Fibroblast of lung (primary cell): ENCODE data around the gene DDAH2. TPM values are rescaled to one million over a fixed set of nuclear protein-coding genes. Genes with fewer than 3 reads are reported as not detected.

Experiments used
- DNase-seq, 2 donors: peaks; one replicate each; pipeline versions ENCODE4 v3.0.0 to v3.0.0-alpha.2; 2010; ENCODE audit warnings: low read depth in 2 of 2
- H2AFZ ChIP-seq: 2 replicates; pipeline ENCODE4 v1.5.1; 2012; ENCODE audit warnings: low read length, control low read depth, inconsistent platforms
- H3K27ac ChIP-seq: 2 replicates; pipeline ENCODE4 v1.5.1; 2011; ENCODE audit warnings: low read length, control low read depth; ENCODE audit not compliant: insufficient read depth
- H3K27me3 ChIP-seq: 2 replicates; pipeline ENCODE4 v1.5.1; 2011; ENCODE audit warnings: mild to moderate bottlenecking, low read length; ENCODE audit not compliant: control insufficient read depth, insufficient read depth
- H3K36me3 ChIP-seq: 2 replicates; pipeline ENCODE4 v1.5.1; 2011; ENCODE audit warnings: low read length; ENCODE audit not compliant: control insufficient read depth, insufficient read depth
- H3K4me1 ChIP-seq: 2 replicates; pipeline ENCODE4 v1.5.1; 2011; ENCODE audit warnings: low read length; ENCODE audit not compliant: control insufficient read depth, insufficient read depth; ENCODE audit errors: extremely low read depth
- H3K4me2 ChIP-seq: 2 replicates; pipeline ENCODE4 v1.5.1; 2011; ENCODE audit warnings: low read length, control low read depth; ENCODE audit not compliant: insufficient read depth; ENCODE audit errors: extremely low read depth
- H3K4me3 ChIP-seq, 4 experiments: fragments of 200-600 bp in 1 of 4; sonication (generic) in 1 of 4; replicated peaks in 1 of 4; 2 replicates each; pipeline ENCODE4 v1.5.1; 2011 to 2016; ENCODE audit warnings: low read length in 4 of 4, low read depth in 3 of 4, mild to moderate bottlenecking in 3 of 4, control low read depth in 2 of 4, inconsistent platforms in 1 of 4, mixed read lengths in 1 of 4; ENCODE audit not compliant: insufficient read depth in 1 of 4; ENCODE audit errors: control extremely low read depth in 1 of 4
- H3K79me2 ChIP-seq: 2 replicates; pipeline ENCODE4 v1.5.1; 2012; ENCODE audit warnings: mild to moderate bottlenecking, low read length, inconsistent platforms; ENCODE audit not compliant: control insufficient read depth, insufficient read depth
- H3K9ac ChIP-seq: 2 replicates; pipeline ENCODE4 v1.5.1; 2011; ENCODE audit warnings: mild to moderate bottlenecking, low read length, control low read depth; ENCODE audit not compliant: insufficient read depth
- H3K9me3 ChIP-seq: 2 replicates; pipeline ENCODE4 v1.5.1; 2012; ENCODE audit warnings: low read depth, low read length; ENCODE audit not compliant: control insufficient read depth, insufficient read depth
- H4K20me1 ChIP-seq: 2 replicates; pipeline ENCODE4 v1.5.1; 2011; ENCODE audit warnings: low read length; ENCODE audit not compliant: control insufficient read depth, insufficient read depth; ENCODE audit errors: extremely low read depth
- EZH2 ChIP-seq: IDR thresholded peaks from 2 replicates; pipeline ENCODE4 v1.5.1; 2012; ENCODE audit warnings: low read length, control low read depth, mild to moderate bottlenecking; ENCODE audit errors: missing control alignments
- polyA plus RNA-seq, 2 donors: library from polyadenylated mRNA; depleted of rRNA in 1 of 2; stranded (reverse) in 1 of 2; unstranded in 1 of 2; fragments of >200 nt; gene quantifications; 2 replicates each; pipeline ENCODE4 v1.2.1, GENCODE V29; 2011 to 2012; ENCODE audit warnings: missing spikeins in 1 of 2
- total RNA-seq: library from RNA; depleted of rRNA; stranded (reverse); fragments of >200 nt; gene quantifications from 2 replicates; pipeline ENCODE4 v1.2.1, GENCODE V29; 2014
- TF ChIP-seq, protein P1 (sequence below), 2 donors: IDR thresholded peaks in 1 of 2; conservative IDR thresholded peaks in 1 of 2; 1 replicate in 1 of 2; 2 replicates in 1 of 2; pipeline ENCODE4 v1.5.1; 2011 to 2012; ENCODE audit warnings: low read length in 2 of 2, control low read depth in 1 of 2, inconsistent platforms in 1 of 2, low read depth in 1 of 2, mild to moderate bottlenecking in 1 of 2

DDAH2 gene
- total and polyA plus RNA-seq, 2 donors (not counting 1 experiment from before 2014, with no cell fraction given) = 42.5 to 119 TPM

- Histone ChIP-seq H3K36me3 (peaks cover under 1% of the 10 kb centered on the region), H3K9me3 (no peaks in the 10 kb centered on the region), H3K27me3 (no peaks in the 10 kb centered on the region), H3K4me2 (peak within 1 kb of the TSS; percentile 97), H3K4me1 (peaks cover 12% of the 10 kb centered on the region), H2AFZ (peak within 1 kb of the TSS; percentile 78), H3K79me2 (no peaks in the 10 kb centered on the region), H3K9ac (peak within 1 kb of the TSS; percentile 71), H4K20me1 (no peaks in the 10 kb centered on the region), H3K27ac (peak within 1 kb of the TSS; percentile 80), H3K4me3 (peak within 1 kb of the TSS; percentile 43 to 58 (median 57))
- DNase-seq = peak; percentile 85 to 96
- TF ChIP-seq EZH2 = no peak
- TF ChIP-seq, protein P1, sequence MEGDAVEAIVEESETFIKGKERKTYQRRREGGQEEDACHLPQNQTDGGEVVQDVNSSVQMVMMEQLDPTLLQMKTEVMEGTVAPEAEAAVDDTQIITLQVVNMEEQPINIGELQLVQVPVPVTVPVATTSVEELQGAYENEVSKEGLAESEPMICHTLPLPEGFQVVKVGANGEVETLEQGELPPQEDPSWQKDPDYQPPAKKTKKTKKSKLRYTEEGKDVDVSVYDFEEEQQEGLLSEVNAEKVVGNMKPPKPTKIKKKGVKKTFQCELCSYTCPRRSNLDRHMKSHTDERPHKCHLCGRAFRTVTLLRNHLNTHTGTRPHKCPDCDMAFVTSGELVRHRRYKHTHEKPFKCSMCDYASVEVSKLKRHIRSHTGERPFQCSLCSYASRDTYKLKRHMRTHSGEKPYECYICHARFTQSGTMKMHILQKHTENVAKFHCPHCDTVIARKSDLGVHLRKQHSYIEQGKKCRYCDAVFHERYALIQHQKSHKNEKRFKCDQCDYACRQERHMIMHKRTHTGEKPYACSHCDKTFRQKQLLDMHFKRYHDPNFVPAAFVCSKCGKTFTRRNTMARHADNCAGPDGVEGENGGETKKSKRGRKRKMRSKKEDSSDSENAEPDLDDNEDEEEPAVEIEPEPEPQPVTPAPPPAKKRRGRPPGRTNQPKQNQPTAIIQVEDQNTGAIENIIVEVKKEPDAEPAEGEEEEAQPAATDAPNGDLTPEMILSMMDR (conservative IDR thresholded peaks at IDR 0.05 in 1 of 2, IDR thresholded peaks at IDR 0.05 in 1 of 2; ENCODE audit: low read depth in 1 of 2, low read length in 2 of 2) = peak; percentile 61 to 76
Observed at GRCh38 chr6:31680226-31681134, 48.6 kb downstream of the DDAH2 start, which contains the start of gene LY6G5C. Gene LY6G5C (minus strand): TSS chr6:31681067. CDS start chr6:31680373, 694 bp downstream.

GRCh38 chr6:31677955-31678354 lies 51.1 kb downstream of the DDAH2 start:
- Histone ChIP-seq H3K4me1 (peaks cover 9% of the 10 kb centered on the region), H4K20me1 (no peaks in the 10 kb centered on the region), H3K9ac (no peak overlapping the region), H3K9me3 (no peaks in the 10 kb centered on the region), H3K27ac (no peak overlapping the region), H3K4me3 (no peak overlapping the region), H3K36me3 (peaks cover 2% of the 10 kb centered on the region), H3K27me3 (no peaks in the 10 kb centered on the region), H3K4me2 (no peak overlapping the region), H2AFZ (no peak overlapping the region), H3K79me2 (no peaks in the 10 kb centered on the region)
- DNase-seq = no peak
- TF ChIP-seq, protein P1 (conservative IDR thresholded peaks at IDR 0.05 in 1 of 2, IDR thresholded peaks at IDR 0.05 in 1 of 2; ENCODE audit: low read depth in 1 of 2, low read length in 2 of 2) = no peak
- TF ChIP-seq EZH2 = no peak

Other genes with a start within 250 kb of the DDAH2 start
Only the 30 nearest of the 42 such genes appear.
- gene LTA, start 157.0 kb downstream of the DDAH2 start, total RNA-seq = not detected in 2 replicates
- gene LTA, start 157.0 kb downstream of the DDAH2 start, polyA plus RNA-seq = not detected in 2 replicates
- gene TNF, start 153.7 kb downstream of the DDAH2 start, total RNA-seq = not detected in 2 replicates
- not detected in 2 replicates for gene TNF, start 153.7 kb downstream of the DDAH2 start, polyA plus RNA-seq
- gene LTB, start 146.9 kb downstream of the DDAH2 start, total RNA-seq = not detected in 2 replicates
- not detected in 2 replicates for gene LTB, start 146.9 kb downstream of the DDAH2 start, polyA plus RNA-seq
- gene LST1, start 143.0 kb downstream of the DDAH2 start, total RNA-seq = not detected in 2 replicates
- not detected in 2 replicates for gene LST1, start 143.0 kb downstream of the DDAH2 start, polyA plus RNA-seq
- not detected in 2 replicates for gene NCR3, start 136.3 kb downstream of the DDAH2 start, total RNA-seq
- gene NCR3, start 136.3 kb downstream of the DDAH2 start, polyA plus RNA-seq = not detected in 2 replicates
- not detected in 2 replicates for gene AIF1, start 114.1 kb downstream of the DDAH2 start, total RNA-seq
- gene AIF1, start 114.1 kb downstream of the DDAH2 start, polyA plus RNA-seq = not detected in 2 replicates
- 22.9 and 46.6 TPM in 2 replicates for gene PRRC2A, start 108.6 kb downstream of the DDAH2 start, total RNA-seq
- 26.9 and 50.7 TPM in 2 replicates for gene PRRC2A, start 108.6 kb downstream of the DDAH2 start, polyA plus RNA-seq
- 90.9 and 124 TPM in 2 replicates for gene BAG6, start 76.6 kb downstream of the DDAH2 start, total RNA-seq
- gene BAG6, start 76.6 kb downstream of the DDAH2 start, polyA plus RNA-seq = 75.3 and 111 TPM in 2 replicates
- gene APOM, start 73.4 kb downstream of the DDAH2 start, total RNA-seq = 0.99 and 1.0 TPM in 2 replicates
- gene APOM, start 73.4 kb downstream of the DDAH2 start, polyA plus RNA-seq = 3.9 and 5.4 TPM in 2 replicates
- 20.6 and 26.2 TPM in 2 replicates for gene C6orf47, start 68.5 kb downstream of the DDAH2 start, total RNA-seq
- 6.6 and 7.9 TPM in 2 replicates for gene C6orf47, start 68.5 kb downstream of the DDAH2 start, polyA plus RNA-seq
- 15.0 and 17.2 TPM in 2 replicates for gene GPANK1, start 64.3 kb downstream of the DDAH2 start, total RNA-seq
- gene GPANK1, start 64.3 kb downstream of the DDAH2 start, polyA plus RNA-seq = 12.7 and 13.1 TPM in 2 replicates
- 67.2 and 70.9 TPM in 2 replicates for gene CSNK2B, start 63.2 kb downstream of the DDAH2 start, total RNA-seq
- 84.9 and 124 TPM in 2 replicates for gene CSNK2B, start 63.2 kb downstream of the DDAH2 start, polyA plus RNA-seq
- gene LY6G5B, start 59.3 kb downstream of the DDAH2 start, total RNA-seq = 1.3 and 2.0 TPM in 2 replicates
- 2.8 and 2.9 TPM in 2 replicates for gene LY6G5B, start 59.3 kb downstream of the DDAH2 start, polyA plus RNA-seq
- gene LY6G5C, start 48.2 kb downstream of the DDAH2 start, total RNA-seq = 0.51 and 0.83 TPM in 2 replicates
- gene LY6G5C, start 48.2 kb downstream of the DDAH2 start, polyA plus RNA-seq = 2.0 and 2.9 TPM in 2 replicates
- 62.1 and 72.0 TPM in 2 replicates for gene ABHD16A, start 26.0 kb downstream of the DDAH2 start, total RNA-seq
- gene ABHD16A, start 26.0 kb downstream of the DDAH2 start, polyA plus RNA-seq = 24.2 and 25.1 TPM in 2 replicates
- gene LY6G6F, start 22.4 kb downstream of the DDAH2 start, total RNA-seq = not detected in 2 replicates
- not detected in 2 replicates for gene LY6G6F, start 22.4 kb downstream of the DDAH2 start, polyA plus RNA-seq
- not detected in 2 replicates for gene LY6G6D, start 14.0 kb downstream of the DDAH2 start, total RNA-seq
- gene LY6G6D, start 14.0 kb downstream of the DDAH2 start, polyA plus RNA-seq = not detected in 2 replicates
- not detected in 2 replicates for gene LY6G6C, start 7.6 kb downstream of the DDAH2 start, total RNA-seq
- not detected in 2 replicates for gene LY6G6C, start 7.6 kb downstream of the DDAH2 start, polyA plus RNA-seq
- gene MPIG6B, start 5.9 kb downstream of the DDAH2 start, total RNA-seq = not detected in 2 replicates
- gene MPIG6B, start 5.9 kb downstream of the DDAH2 start, polyA plus RNA-seq = not detected in 2 replicates
- 439 and 615 TPM in 2 replicates for gene CLIC1, start 7.2 kb upstream of the DDAH2 start, total RNA-seq
- 639 and 788 TPM in 2 replicates for gene CLIC1, start 7.2 kb upstream of the DDAH2 start, polyA plus RNA-seq
- 2.3 and 4.3 TPM in 2 replicates for gene MSH5, start 10.7 kb upstream of the DDAH2 start, total RNA-seq
- gene MSH5, start 10.7 kb upstream of the DDAH2 start, polyA plus RNA-seq = 6.0 and 11.1 TPM in 2 replicates
- 0.26 and 0.50 TPM in 2 replicates for gene SAPCD1, start 33.4 kb upstream of the DDAH2 start, total RNA-seq
- gene SAPCD1, start 33.4 kb upstream of the DDAH2 start, polyA plus RNA-seq = 1.3 and 1.4 TPM in 2 replicates
- under 0.01 and 0.66 TPM in 2 replicates for gene VWA7, start 48.0 kb upstream of the DDAH2 start, total RNA-seq
- 0.16 and 0.60 TPM in 2 replicates for gene VWA7, start 48.0 kb upstream of the DDAH2 start, polyA plus RNA-seq
- gene VARS1, start 66.5 kb upstream of the DDAH2 start, total RNA-seq = 29.8 and 53.5 TPM in 2 replicates
- 16.0 and 31.0 TPM in 2 replicates for gene VARS1, start 66.5 kb upstream of the DDAH2 start, polyA plus RNA-seq
- gene LSM2, start 77.7 kb upstream of the DDAH2 start, total RNA-seq = 23.1 and 24.3 TPM in 2 replicates
- 34.7 and 68.1 TPM in 2 replicates for gene LSM2, start 77.7 kb upstream of the DDAH2 start, polyA plus RNA-seq
- gene HSPA1L, start 86.0 kb upstream of the DDAH2 start, total RNA-seq = 2.1 and 3.1 TPM in 2 replicates
- gene HSPA1L, start 86.0 kb upstream of the DDAH2 start, polyA plus RNA-seq = 0.74 and 0.75 TPM in 2 replicates
- gene HSPA1A, start 86.2 kb upstream of the DDAH2 start, total RNA-seq = 70.0 and 111 TPM in 2 replicates
- 61.2 and 66.3 TPM in 2 replicates for gene HSPA1A, start 86.2 kb upstream of the DDAH2 start, polyA plus RNA-seq
- gene HSPA1B, start 98.4 kb upstream of the DDAH2 start, total RNA-seq = 115 and 152 TPM in 2 replicates
- gene HSPA1B, start 98.4 kb upstream of the DDAH2 start, polyA plus RNA-seq = 35.5 and 60.2 TPM in 2 replicates
- 100 and 109 TPM in 2 replicates for gene NEU1, start 133.5 kb upstream of the DDAH2 start, total RNA-seq
- 51.2 and 66.4 TPM in 2 replicates for gene NEU1, start 133.5 kb upstream of the DDAH2 start, polyA plus RNA-seq
- gene SLC44A4, start 149.7 kb upstream of the DDAH2 start, total RNA-seq = not detected in 2 replicates
- gene SLC44A4, start 149.7 kb upstream of the DDAH2 start, polyA plus RNA-seq = 0.02 TPM in 1 of 2 replicates, not detected in the other